B cell (primary cell): Measurements from ENCODE around the gene TWIST1. TPM values are rescaled to one million over a fixed set of nuclear protein-coding genes. Genes with fewer than 3 reads are reported as not detected.

Experiments used
- ATAC-seq: fragments of 200-7000 bp; cut with Tn5 transposase; one replicate; pipeline ENCODE4 v1.10.0; 2021; ENCODE audit warnings: low read depth, mild to moderate bottlenecking, moderate number of reproducible peaks, moderate library complexity
- CTCF ChIA-PET: fragments of 350-600 bp; sonication (Branson Sonifier 250); formaldehyde crosslinking; loops from one replicate; lab custom pipeline; 2021; ENCODE audit warnings: antibody characterized with exemption, inconsistent platforms; lab: Charles Lee
- POLR2A ChIA-PET: fragments of 350-600 bp; sonication (Branson Sonifier 250); formaldehyde crosslinking; loops from one replicate; lab custom pipeline; 2021; ENCODE audit warnings: antibody characterized with exemption; lab: Charles Lee
- DNase-seq: peaks from one replicate; pipeline ENCODE4 v3.0.0; 2013
- H2AFZ ChIP-seq: 2 replicates; pipeline ENCODE4 v1.6.1; 2012; ENCODE audit warnings: mild to moderate bottlenecking, low read depth, low read length; ENCODE audit not compliant: insufficient read depth, poor library complexity, severe bottlenecking
- H3K27ac ChIP-seq, 2 donors: 1 replicate in 1 of 2; 2 replicates in 1 of 2; pipeline ENCODE4 v1.5.1; 2012 to 2013; ENCODE audit warnings: low read length in 2 of 2, mild to moderate bottlenecking in 2 of 2, moderate library complexity in 1 of 2
- H3K27me3 ChIP-seq, 4 experiments: fragments of 200-600 bp in 1 of 4; sonication (generic) in 1 of 4; replicated peaks in 1 of 4; 1 replicate in 2 of 4; 2 replicates in 2 of 4; pipeline versions ENCODE4 v1.6.1 to v1.7.0; 2013 to 2016; ENCODE audit warnings: low read length in 3 of 4, mild to moderate bottlenecking in 2 of 4, mixed read lengths in 1 of 4, moderate library complexity in 1 of 4; ENCODE audit not compliant: insufficient read depth in 4 of 4, control insufficient read depth in 3 of 4; ENCODE audit errors: control extremely low read depth in 1 of 4
- H3K36me3 ChIP-seq, 2 experiments: replicated peaks in 1 of 2; 1 replicate in 1 of 2; 2 replicates in 1 of 2; pipeline versions ENCODE4 v1.6.1 to v1.7.1; 2013; ENCODE audit warnings: low read length in 1 of 2; ENCODE audit not compliant: insufficient read depth in 2 of 2, control insufficient read depth in 1 of 2; ENCODE audit errors: control extremely low read depth in 1 of 2, extremely low read depth in 1 of 2
- H3K4me1 ChIP-seq, 2 donors: fragments of 200-600 bp in 1 of 2; sonication (generic) in 1 of 2; 1 replicate in 1 of 2; 2 replicates in 1 of 2; pipeline versions ENCODE4 v1.5.1 to v1.6.1; 2013 to 2017; ENCODE audit warnings: low read length in 2 of 2; ENCODE audit not compliant: control insufficient read depth in 2 of 2, insufficient read depth in 2 of 2
- H3K4me2 ChIP-seq: replicated peaks from 2 replicates; pipeline ENCODE3; 2012; ENCODE audit warnings: mild to moderate bottlenecking, low read depth, low read length; ENCODE audit not compliant: poor library complexity, severe bottlenecking
- H3K4me3 ChIP-seq, 5 experiments: fragments of 200-600 bp in 1 of 5; sonication (generic) in 1 of 5; 1 replicate in 3 of 5; 2 replicates in 2 of 5; pipeline versions ENCODE4 v1.5.1 to v1.7.0; 2011 to 2016; ENCODE audit warnings: low read length in 4 of 5, mild to moderate bottlenecking in 4 of 5, low read depth in 2 of 5, control low read depth in 1 of 5, moderate library complexity in 1 of 5; ENCODE audit not compliant: insufficient read depth in 1 of 5; ENCODE audit errors: control extremely low read depth in 1 of 5, extremely low read depth in 1 of 5
- H3K79me2 ChIP-seq: fragments of 200-600 bp; sonication (generic); one replicate; pipeline ENCODE4 v1.6.0; 2016; ENCODE audit warnings: low read length; ENCODE audit not compliant: control insufficient read depth, insufficient read depth
- H3K9ac ChIP-seq: fragments of 200-600 bp; sonication (generic); 2 replicates; pipeline ENCODE4 v1.6.1; 2017; ENCODE audit warnings: mild to moderate bottlenecking, low read length, moderate library complexity
- H3K9me3 ChIP-seq, 3 donors: one replicate each; pipeline versions ENCODE4 v1.6.1 to v1.7.1; 2013; ENCODE audit warnings: low read length in 2 of 3; ENCODE audit not compliant: control insufficient read depth in 2 of 3, insufficient read depth in 1 of 3; ENCODE audit errors: control extremely low read depth in 1 of 3
- H4K20me1 ChIP-seq: 2 replicates; pipeline ENCODE4 v1.6.0; 2012; ENCODE audit warnings: mild to moderate bottlenecking, low read length; ENCODE audit not compliant: insufficient read depth, control insufficient read depth, poor library complexity, severe bottlenecking
- H3K27ac Mint-ChIP-seq: one replicate; pipeline ENCODE4 v1.8.0; 2021; ENCODE audit warnings: mixed read lengths
- H3K27me3 Mint-ChIP-seq: one replicate; pipeline ENCODE4 v1.8.0; 2021; ENCODE audit warnings: mixed read lengths
- H3K4me1 Mint-ChIP-seq: one replicate; pipeline ENCODE4 v1.8.0; 2021; ENCODE audit warnings: mixed read lengths
- H3K4me3 Mint-ChIP-seq: one replicate; pipeline ENCODE4 v1.8.0; 2021; ENCODE audit warnings: mixed read lengths
- H3K9me3 Mint-ChIP-seq: one replicate; pipeline ENCODE4 v1.8.0; 2022; ENCODE audit warnings: mixed read lengths; ENCODE audit not compliant: insufficient read depth
- EZH2 ChIP-seq: IDR thresholded peaks from 2 replicates; pipeline ENCODE4 v1.6.1; 2012; ENCODE audit warnings: borderline replicate concordance, low read depth, mild to moderate bottlenecking, moderate library complexity, low read length; ENCODE audit not compliant: insufficient read depth, poor library complexity, severe bottlenecking
- WGBS: methylation state at CpG from one replicate; pipeline ENCODE4 v1.1.5; 2013; ENCODE audit warnings: missing lambda C conversion rate; ENCODE audit not compliant: insufficient coverage; 5-methylcytosine and 5-hydroxymethylcytosine counted together
- intact Hi-C: fragments of 100-400 bp; cut with micrococcal nuclease; formaldehyde crosslinking; loops from one replicate; pipeline ENCODE4 v1.10.0; 2022
- polyA plus RNA-seq: library from polyadenylated mRNA; depleted of rRNA; stranded (reverse); fragments of >200 nt; gene quantifications from 2 replicates; pipeline ENCODE4 v1.2.3, GENCODE V29; 2012
- total RNA-seq, 2 donors: library from RNA; stranded (reverse); fragments of 120-200 nt in 1 of 2; gene quantifications; 1 replicate in 1 of 2; 2 replicates in 1 of 2; pipeline versions ENCODE4 v1.2.3 to v1.2.4, GENCODE V29; 2013 to 2022
- TF ChIP-seq, protein P1 (sequence below): fragments of 200-600 bp; IDR thresholded peaks from one replicate; pipeline ENCODE4 v1.8.0; 2022; ENCODE audit warnings: antibody characterized with exemption, mild to moderate bottlenecking

The TWIST1 gene
- total and polyA plus RNA-seq, 2 donors (not counting 1 experiment from before 2014, with no cell fraction given): not detected

DNA sequence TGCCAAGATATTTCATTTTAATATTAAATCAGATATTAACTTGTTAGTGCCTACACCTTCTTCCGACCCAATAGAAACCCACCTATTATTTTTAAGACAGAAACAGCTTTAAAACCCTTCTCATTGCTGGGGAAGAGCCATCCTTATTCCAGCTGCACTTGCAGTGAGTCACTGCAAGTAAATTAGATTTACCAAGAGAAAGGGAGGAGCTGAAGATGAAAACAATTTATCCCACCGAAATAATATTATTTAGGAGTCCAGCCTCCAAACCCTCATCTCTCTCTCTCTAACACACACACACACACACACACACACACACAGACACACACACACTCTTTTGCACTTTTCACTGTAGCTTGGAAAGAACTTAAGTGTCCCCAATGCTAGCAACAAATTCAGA, 26.9 kb downstream of the TWIST1 start:
- TF ChIP-seq, protein P1, sequence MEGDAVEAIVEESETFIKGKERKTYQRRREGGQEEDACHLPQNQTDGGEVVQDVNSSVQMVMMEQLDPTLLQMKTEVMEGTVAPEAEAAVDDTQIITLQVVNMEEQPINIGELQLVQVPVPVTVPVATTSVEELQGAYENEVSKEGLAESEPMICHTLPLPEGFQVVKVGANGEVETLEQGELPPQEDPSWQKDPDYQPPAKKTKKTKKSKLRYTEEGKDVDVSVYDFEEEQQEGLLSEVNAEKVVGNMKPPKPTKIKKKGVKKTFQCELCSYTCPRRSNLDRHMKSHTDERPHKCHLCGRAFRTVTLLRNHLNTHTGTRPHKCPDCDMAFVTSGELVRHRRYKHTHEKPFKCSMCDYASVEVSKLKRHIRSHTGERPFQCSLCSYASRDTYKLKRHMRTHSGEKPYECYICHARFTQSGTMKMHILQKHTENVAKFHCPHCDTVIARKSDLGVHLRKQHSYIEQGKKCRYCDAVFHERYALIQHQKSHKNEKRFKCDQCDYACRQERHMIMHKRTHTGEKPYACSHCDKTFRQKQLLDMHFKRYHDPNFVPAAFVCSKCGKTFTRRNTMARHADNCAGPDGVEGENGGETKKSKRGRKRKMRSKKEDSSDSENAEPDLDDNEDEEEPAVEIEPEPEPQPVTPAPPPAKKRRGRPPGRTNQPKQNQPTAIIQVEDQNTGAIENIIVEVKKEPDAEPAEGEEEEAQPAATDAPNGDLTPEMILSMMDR: no peak
- no peak for TF ChIP-seq EZH2
- no CpG with 5 or more reads among the region's 2 CpGs for WGBS
- Histone ChIP-seq H2AFZ (no peak overlapping the region), H3K9ac (no peak overlapping the region), H3K4me1 (no peaks in the 10 kb centered on the region), H4K20me1 (no peaks in the 10 kb centered on the region), H3K4me3 (no peak overlapping the region), H3K36me3 (no peaks in the 10 kb centered on the region), H3K27ac (no peak overlapping the region), H3K79me2 (no peaks in the 10 kb centered on the region), H3K4me2 (no peak overlapping the region), H3K9me3 (no peaks in the 10 kb centered on the region), H3K27me3 (peaks cover 0 to 5% (median 0%) of the 10 kb centered on the region in 4 experiments)
- no peak overlapping the region for H3K4me3 Mint-ChIP-seq
- POLR2A ChIA-PET: no interaction called here
- H3K27ac Mint-ChIP-seq: no peak overlapping the region
- CTCF ChIA-PET: no interaction called here
- H3K27me3 Mint-ChIP-seq: peaks cover 6% of the 10 kb centered on the region
- intact Hi-C loops: no loop called here
- no peaks in the 10 kb centered on the region for H3K4me1 Mint-ChIP-seq
- no peaks in the 10 kb centered on the region for H3K9me3 Mint-ChIP-seq
- ATAC-seq (no peak), DNase-seq (no peak)

DNA sequence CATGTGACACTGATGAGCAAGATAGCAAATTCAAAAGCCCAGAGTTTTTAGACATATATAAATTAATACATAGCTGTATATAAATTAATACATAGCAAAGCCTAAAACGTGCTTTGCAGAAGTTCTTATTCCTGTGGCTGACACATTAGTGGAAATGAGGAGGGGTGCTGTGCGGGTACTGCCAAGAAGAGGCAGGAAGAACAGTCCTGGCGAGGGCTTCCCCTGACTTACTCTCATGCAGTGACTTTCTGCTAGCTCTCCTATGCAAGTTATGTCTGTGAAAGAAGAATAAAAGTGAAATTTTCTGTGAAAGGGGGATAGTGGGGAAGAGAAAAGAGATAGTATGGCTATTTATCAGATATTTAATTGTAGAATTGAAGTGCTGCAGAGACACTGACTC, 27.6 kb downstream of the TWIST1 start:
- H3K4me1 Mint-ChIP-seq: no peaks in the 10 kb centered on the region
- Histone ChIP-seq H2AFZ (no peak overlapping the region), H4K20me1 (no peaks in the 10 kb centered on the region), H3K9me3 (no peaks in the 10 kb centered on the region), H3K4me1 (no peaks in the 10 kb centered on the region), H3K9ac (no peak overlapping the region), H3K4me2 (no peak overlapping the region), H3K27me3 (peaks cover 0 to under 1% (median 0%) of the 10 kb centered on the region in 4 experiments), H3K4me3 (no peak overlapping the region), H3K79me2 (no peaks in the 10 kb centered on the region), H3K36me3 (no peaks in the 10 kb centered on the region), H3K27ac (no peak overlapping the region)
- intact Hi-C loops: no loop called here
- peaks cover 6% of the 10 kb centered on the region for H3K27me3 Mint-ChIP-seq
- no peak overlapping the region for H3K27ac Mint-ChIP-seq
- WGBS: 7% methylated on average over 2 of the region's 3 CpGs
- CTCF ChIA-PET: no interaction called here
- no peak overlapping the region for H3K4me3 Mint-ChIP-seq
- ATAC-seq: no peak
- POLR2A ChIA-PET: no interaction called here
- no peak for DNase-seq
- no peaks in the 10 kb centered on the region for H3K9me3 Mint-ChIP-seq
- TF ChIP-seq, protein P1: no peak
- TF ChIP-seq EZH2: no peak
